Mucosa of descending colon (tissue), 3 donors: ENCODE measurements around the gene RNF121. TPM values are rescaled to one million over a fixed set of nuclear protein-coding genes. Genes with fewer than 3 reads are reported as not detected.
A peak's percentile ranks its signal among the peaks of the same experiment; 100 is the strongest.

Source experiments
- ATAC-seq: fragments of 200-7000 bp; cut with Tn5 transposase; one replicate; pipeline ENCODE4 v1.9.1; 2020; ENCODE audit warnings: mild to moderate bottlenecking, moderate library complexity
- DNase-seq, 3 donors: peaks; one replicate each; pipeline ENCODE4 v3.0.0-alpha.2; 2020
- H3K36me3 ChIP-seq: fragments of 200-600 bp; one replicate; pipeline ENCODE4 v1.8.0; 2021; ENCODE audit warnings: low read depth, mild to moderate bottlenecking
- H3K4me1 ChIP-seq: fragments of 200-600 bp; one replicate; pipeline ENCODE4 v1.8.0; 2021; ENCODE audit warnings: low read depth, mild to moderate bottlenecking
- H3K4me3 ChIP-seq: fragments of 200-600 bp; one replicate; pipeline ENCODE4 v1.8.0; 2021; ENCODE audit warnings: mild to moderate bottlenecking
- H3K9me3 ChIP-seq: fragments of 200-600 bp; one replicate; pipeline ENCODE4 v1.8.0; 2021; ENCODE audit warnings: mild to moderate bottlenecking
- intact Hi-C, 2 donors: fragments of 100-400 bp; cut with DNase I in 1 of 2; cut with micrococcal nuclease in 1 of 2; formaldehyde crosslinking; loops; one replicate each; pipeline versions ENCODE4 v1.11.0 to v1.11.1; 2022; cut with DNase I, micrococcal nuclease
- total RNA-seq, 3 donors: library from RNA; stranded (reverse); fragmentation: NEBNext Ultra II Directional in 2 of 3; extraction: Animal tissue kit (Norgen Biotek cat#: 25700) in 2 of 3; gene quantifications; one replicate each; pipeline versions ENCODE4 v1.2.1 to v1.2.4, GENCODE V29; 2021 to 2023
- TF ChIP-seq, protein P1 (sequence below): fragments of 200-600 bp; IDR thresholded peaks from one replicate; pipeline ENCODE4 v1.8.0; 2022; ENCODE audit warnings: antibody characterized with exemption, mild to moderate bottlenecking
- donor health status: DM: no; HTN: no; CAD: no; lungs with moderate emphysema.
- donor health status: DM: no; HTN: no; CAD: no.
- donor health status: DM: no; HTN: yes; CAD: no.

The RNF121 gene
- total RNA-seq, 3 donors from 2014 or later, result 37.0 to 41.0 (median 37.4) TPM

DNA sequence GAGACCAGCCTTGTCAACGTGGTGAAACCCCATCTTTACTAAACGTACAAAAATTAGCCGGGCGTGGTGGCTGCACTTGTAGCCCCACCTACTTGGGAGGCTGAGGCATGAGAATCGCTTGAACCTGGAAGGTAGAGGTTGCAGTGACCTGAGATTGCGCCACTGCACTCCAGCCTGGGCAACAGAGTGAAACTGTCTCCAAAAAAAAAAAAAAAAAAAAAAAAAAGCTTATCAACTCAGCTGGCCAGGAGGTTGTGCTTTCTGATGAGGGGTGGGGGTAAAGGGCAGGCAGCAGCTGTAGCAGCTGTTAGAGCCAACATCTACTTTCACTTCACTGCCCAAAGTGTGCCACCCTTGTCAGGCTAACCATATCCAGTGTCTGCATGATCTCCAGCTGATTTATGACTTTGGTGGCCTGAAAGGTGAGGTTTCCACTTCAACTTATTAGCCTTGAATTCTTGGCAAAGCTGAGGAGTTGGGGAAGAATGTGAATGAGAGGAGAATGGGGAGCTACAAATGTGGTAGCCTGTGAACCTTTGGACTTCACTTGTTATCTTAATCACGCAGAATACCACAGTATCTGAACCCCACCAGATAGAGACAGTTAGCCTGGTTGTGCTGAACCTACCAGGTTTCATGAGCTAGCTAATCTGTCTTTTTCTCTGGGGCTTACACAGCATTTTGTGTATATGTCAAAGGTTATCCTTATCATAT is 19.6 kb downstream of the RNF121 start:
- Histone ChIP-seq H3K9me3 (no peaks in the 10 kb centered on the region), H3K4me3 (no peak overlapping the region), H3K36me3 (no peaks in the 10 kb centered on the region), H3K4me1 (peaks cover 16% of the 10 kb centered on the region)
- TF ChIP-seq, protein P1, sequence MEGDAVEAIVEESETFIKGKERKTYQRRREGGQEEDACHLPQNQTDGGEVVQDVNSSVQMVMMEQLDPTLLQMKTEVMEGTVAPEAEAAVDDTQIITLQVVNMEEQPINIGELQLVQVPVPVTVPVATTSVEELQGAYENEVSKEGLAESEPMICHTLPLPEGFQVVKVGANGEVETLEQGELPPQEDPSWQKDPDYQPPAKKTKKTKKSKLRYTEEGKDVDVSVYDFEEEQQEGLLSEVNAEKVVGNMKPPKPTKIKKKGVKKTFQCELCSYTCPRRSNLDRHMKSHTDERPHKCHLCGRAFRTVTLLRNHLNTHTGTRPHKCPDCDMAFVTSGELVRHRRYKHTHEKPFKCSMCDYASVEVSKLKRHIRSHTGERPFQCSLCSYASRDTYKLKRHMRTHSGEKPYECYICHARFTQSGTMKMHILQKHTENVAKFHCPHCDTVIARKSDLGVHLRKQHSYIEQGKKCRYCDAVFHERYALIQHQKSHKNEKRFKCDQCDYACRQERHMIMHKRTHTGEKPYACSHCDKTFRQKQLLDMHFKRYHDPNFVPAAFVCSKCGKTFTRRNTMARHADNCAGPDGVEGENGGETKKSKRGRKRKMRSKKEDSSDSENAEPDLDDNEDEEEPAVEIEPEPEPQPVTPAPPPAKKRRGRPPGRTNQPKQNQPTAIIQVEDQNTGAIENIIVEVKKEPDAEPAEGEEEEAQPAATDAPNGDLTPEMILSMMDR, result no peak
- DNase-seq (peak in 2 of 3 donors; percentile 19 to 30), ATAC-seq (peak; percentile 86)
- intact Hi-C loops, result no loop called here

- TF ChIP-seq, protein P1, result no peak
- no peaks in the 10 kb centered on the region for H3K36me3 ChIP-seq
- no peaks in the 10 kb centered on the region for H3K9me3 ChIP-seq
- H3K4me1 ChIP-seq, result peaks cover 16% of the 10 kb centered on the region
- ATAC-seq (no peak), DNase-seq (no peak)
- intact Hi-C loops, result no loop called here
- H3K4me3 ChIP-seq, result no peak overlapping the region
These were observed 20.2 kb downstream of the RNF121 start for GRCh38 chr11:71949034-71949433.

- DNase-seq, result no peak
- ATAC-seq, result no peak
- peaks cover 16% of the 10 kb centered on the region for H3K4me1 ChIP-seq
- intact Hi-C loops, result no loop called here
- TF ChIP-seq, protein P1, result no peak
- H3K9me3 ChIP-seq, result no peaks in the 10 kb centered on the region
- no peak overlapping the region for H3K4me3 ChIP-seq
- H3K36me3 ChIP-seq, result no peaks in the 10 kb centered on the region
These were observed 23.0 kb downstream of the RNF121 start for GRCh38 chr11:71951741-71952310.

DNA sequence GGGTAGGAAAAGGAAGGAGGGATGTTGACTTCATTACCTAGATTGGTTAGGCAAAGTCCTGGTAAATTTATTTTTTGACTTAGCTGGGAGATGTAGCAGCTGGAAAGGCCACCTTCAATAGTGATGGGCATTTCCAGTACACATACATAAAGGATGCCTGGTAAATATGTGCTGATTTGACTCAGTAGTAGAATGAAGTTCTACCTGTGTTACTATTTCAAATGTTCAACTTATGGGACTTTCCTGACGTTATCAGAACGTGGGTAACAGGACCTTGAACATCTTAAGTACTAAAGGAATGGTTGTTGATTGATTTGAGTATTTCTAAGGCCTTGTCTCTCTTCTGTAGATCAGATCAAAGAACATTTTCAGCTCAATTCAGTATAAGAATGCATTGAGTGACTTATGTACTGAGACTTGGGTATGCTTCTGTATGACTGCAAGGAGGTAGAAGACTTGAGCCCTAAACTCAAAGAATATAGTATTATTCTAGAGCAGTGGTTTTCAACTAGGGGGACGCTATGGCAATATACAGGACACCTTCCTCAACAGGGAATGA is 27.1 kb downstream of the RNF121 start:
- ATAC-seq (no peak), DNase-seq (no peak)
- TF ChIP-seq, protein P1, result no peak
- no peaks in the 10 kb centered on the region for H3K36me3 ChIP-seq
- H3K4me1 ChIP-seq, result no peaks in the 10 kb centered on the region
- H3K9me3 ChIP-seq, result no peaks in the 10 kb centered on the region
- intact Hi-C loops, result no loop called here
- H3K4me3 ChIP-seq, result no peak overlapping the region

GRCh38 chr11:71962428-71963038 is 33.7 kb downstream of the RNF121 start:
- no peak overlapping the region for H3K4me3 ChIP-seq
- no peaks in the 10 kb centered on the region for H3K4me1 ChIP-seq
- DNase-seq (no peak), ATAC-seq (no peak)
- H3K9me3 ChIP-seq, result no peaks in the 10 kb centered on the region
- intact Hi-C loops, result no loop called here
- TF ChIP-seq, protein P1, result no peak
- H3K36me3 ChIP-seq, result no peaks in the 10 kb centered on the region
